A673 (cell line): ENCODE results near the gene MLNR. TPM values are rescaled to one million over a fixed set of nuclear protein-coding genes. Genes with fewer than 3 reads are reported as not detected.

ENCODE experiments used
- BruUV-seq: library from RNA; stranded (reverse); fragments of 400-500 nt; replicated peaks from 2 replicates; lab custom pipeline; 2021; lab: Mats Ljungman, UMichigan
- CTCF ChIA-PET: fragments of 300-600 bp; sonication (Branson Sonifier 250); formaldehyde crosslinking; loops from one replicate; lab custom pipeline; 2022; ENCODE audit warnings: antibody characterized with exemption; lab: Charles Lee
- POLR2A ChIA-PET: fragments of 300-600 bp; sonication (Branson Sonifier 250); formaldehyde crosslinking; loops from one replicate; lab custom pipeline; 2022; ENCODE audit warnings: antibody characterized with exemption; ENCODE audit not compliant: low non-redundant PET; lab: Charles Lee
- DNase-seq: peaks from one replicate; pipeline ENCODE4 v3.0.0-alpha.2; 2015; ENCODE audit warnings: low spot score
- H3K27ac ChIP-seq: fragments of 200-600 bp; sonication (generic); 2 replicates; pipeline ENCODE4 v1.5.1; 2016; ENCODE audit warnings: mixed run types, low read depth, mild to moderate bottlenecking, mixed read lengths, antibody characterized with exemption, low read length; ENCODE audit not compliant: poor library complexity, severe bottlenecking
- H3K27me3 ChIP-seq: fragments of 200-600 bp; sonication (generic); replicated peaks from 2 replicates; pipeline ENCODE4 v1.6.1; 2017; ENCODE audit warnings: mixed run types, low read depth, mild to moderate bottlenecking, mixed read lengths, antibody characterized with exemption, low read length; ENCODE audit not compliant: insufficient read depth, poor library complexity
- H3K36me3 ChIP-seq: fragments of 200-600 bp; sonication (generic); 2 replicates; pipeline ENCODE4 v1.6.1; 2016; ENCODE audit warnings: mixed run types, mild to moderate bottlenecking, mixed read lengths, antibody characterized with exemption, low read length; ENCODE audit not compliant: insufficient read depth, poor library complexity, severe bottlenecking
- H3K4me1 ChIP-seq: fragments of 200-600 bp; sonication (generic); 2 replicates; pipeline ENCODE4 v1.6.1; 2017; ENCODE audit warnings: mixed run types, mild to moderate bottlenecking, mixed read lengths, antibody characterized with exemption, low read length; ENCODE audit not compliant: insufficient read depth, poor library complexity, severe bottlenecking
- H3K4me3 ChIP-seq: fragments of 200-600 bp; sonication (generic); 2 replicates; pipeline ENCODE4 v1.5.1; 2016; ENCODE audit warnings: low read depth, mixed run types, mild to moderate bottlenecking, mixed read lengths, low read length; ENCODE audit not compliant: poor library complexity, severe bottlenecking
- H3K9me3 ChIP-seq: fragments of 200-600 bp; sonication (generic); 2 replicates; pipeline ENCODE4 v1.6.1; 2016; ENCODE audit warnings: mixed run types, low read depth, mild to moderate bottlenecking, mixed read lengths, antibody characterized with exemption, low read length; ENCODE audit not compliant: poor library complexity, severe bottlenecking
- CTCF ChIP-seq: fragments of 300-800, 200-600 bp; sonication (generic); conservative IDR thresholded peaks from 2 replicates; pipeline ENCODE4 v1.5.1; 2017; ENCODE audit warnings: low read depth, mild to moderate bottlenecking, antibody characterized with exemption, low read length, moderate library complexity, mixed read lengths
- EZH2 ChIP-seq: fragments of 200-600 bp; sonication (generic); IDR thresholded peaks from 2 replicates; pipeline ENCODE4 v1.6.1; 2017; ENCODE audit warnings: borderline replicate concordance, low read depth, mild to moderate bottlenecking, mixed read lengths, antibody characterized with exemption, low read length; ENCODE audit not compliant: poor library complexity, severe bottlenecking
- intact Hi-C: fragments of 100-400 bp; cut with micrococcal nuclease; formaldehyde crosslinking; loops from one replicate; pipeline ENCODE4 v1.10.0; 2022; ENCODE audit not compliant: unreplicated experiment
- total RNA-seq: library from RNA; stranded (reverse); gene quantifications from 2 replicates; pipeline ENCODE4 v1.2.3, GENCODE V29; 2021

MLNR gene
- total RNA-seq, 1 experiment from 2014 or later: not detected

- Histone ChIP-seq H3K4me1 (peaks cover 10% of the 10 kb centered on the region), H3K36me3 (no peaks in the 10 kb centered on the region), H3K4me3 (no peak overlapping the region), H3K9me3 (no peaks in the 10 kb centered on the region), H3K27ac (no peak overlapping the region), H3K27me3 (peaks cover 7% of the 10 kb centered on the region)
- CTCF ChIA-PET: no interaction called here
- peak; percentile 75 for DNase-seq
- intact Hi-C loops: no loop called here
- no TSS peak for BruUV-seq
- no peak for TF ChIP-seq EZH2
- peak; percentile 42 for TF ChIP-seq CTCF
- POLR2A ChIA-PET: no interaction called here
Observed at GRCh38 chr13:49214917-49215376, 5.2 kb upstream of the MLNR start.

GRCh38 chr13:49216334-49216733 lies 3.8 kb upstream of the MLNR start:
- POLR2A ChIA-PET: no interaction called here
- TF ChIP-seq EZH2: no peak
- TF ChIP-seq CTCF: no peak
- H3K4me1 ChIP-seq: peaks cover 10% of the 10 kb centered on the region
- CTCF ChIA-PET: no interaction called here
- H3K4me3 ChIP-seq: no peak overlapping the region
- DNase-seq: no peak
- peaks cover 21% of the 10 kb centered on the region for H3K27me3 ChIP-seq
- no peak overlapping the region for H3K27ac ChIP-seq
- no peaks in the 10 kb centered on the region for H3K9me3 ChIP-seq
- intact Hi-C loops: no loop called here
- H3K36me3 ChIP-seq: no peaks in the 10 kb centered on the region
- BruUV-seq: no TSS peak

GRCh38 chr13:49217962-49218492 lies 2.1 kb upstream of the MLNR start:
- Histone ChIP-seq H3K4me1 (peaks cover 10% of the 10 kb centered on the region), H3K9me3 (no peaks in the 10 kb centered on the region), H3K27me3 (peaks cover 38% of the 10 kb centered on the region), H3K4me3 (no peak overlapping the region), H3K36me3 (no peaks in the 10 kb centered on the region), H3K27ac (no peak overlapping the region)
- intact Hi-C loops: no loop called here
- ChIA-PET CTCF (no interaction called here), POLR2A (no interaction called here)
- no peak for DNase-seq
- no TSS peak for BruUV-seq
- no peak for TF ChIP-seq CTCF
- TF ChIP-seq EZH2: no peak
